ENCODE measurements around the gene ADAMTS5.

Gene ADAMTS5

GRCh38 chr21:26967062-26967913 is at the start of gene ADAMTS5:
ADAMTS5 (minus strand) TSS chr21:26967088; CDS start chr21:26966391, 697 bp downstream.
- no peak for DNase-seq

GRCh38 chr21:27001526-27001925 is 34.6 kb upstream of the ADAMTS5 start:
- DNase-seq = no peak

- no peak for DNase-seq
Measured at GRCh38 chr21:26983576-26983975, 16.7 kb upstream of the ADAMTS5 start.

GRCh38 chr21:26982767-26983166 is 15.9 kb upstream of the ADAMTS5 start:
- no peak for DNase-seq

GRCh38 chr21:26977746-26978145 is 10.9 kb upstream of the ADAMTS5 start:
- no peak for DNase-seq

- no peak for DNase-seq
Measured at GRCh38 chr21:26973226-26973625, 6.3 kb upstream of the ADAMTS5 start.

- no peak for DNase-seq
Measured at GRCh38 chr21:26972192-26972591, 5.3 kb upstream of the ADAMTS5 start.

- DNase-seq = no peak
Measured at GRCh38 chr21:26969971-26970725, 3.3 kb upstream of the ADAMTS5 start.

GRCh38 chr21:26966649-26967061 is 233 bp downstream of the ADAMTS5 start:
- DNase-seq = no peak

GRCh38 chr21:26965907-26966581 is 844 bp downstream of the ADAMTS5 start:
- no peak for DNase-seq

- DNase-seq = no peak
Measured at GRCh38 chr21:26965040-26965906, 1.6 kb downstream of the ADAMTS5 start.

- no peak for DNase-seq
Measured at GRCh38 chr21:26964170-26964778, 2.6 kb downstream of the ADAMTS5 start.

- DNase-seq = no peak
Measured at GRCh38 chr21:26962621-26963181, 4.2 kb downstream of the ADAMTS5 start.

- DNase-seq = no peak
Measured at GRCh38 chr21:26961698-26962097, 5.2 kb downstream of the ADAMTS5 start.

GRCh38 chr21:26958788-26959187 is 8.1 kb downstream of the ADAMTS5 start:
- DNase-seq = no peak

- DNase-seq = no peak
Measured at GRCh38 chr21:26956813-26957212, 10.1 kb downstream of the ADAMTS5 start.

GRCh38 chr21:26956216-26956615 is 10.7 kb downstream of the ADAMTS5 start:
- DNase-seq = no peak

- DNase-seq = no peak
Measured at GRCh38 chr21:26954662-26955121, 12.2 kb downstream of the ADAMTS5 start.

GRCh38 chr21:26952374-26953066 is 14.4 kb downstream of the ADAMTS5 start:
- no peak for DNase-seq

GRCh38 chr21:26949830-26950229 is 17.1 kb downstream of the ADAMTS5 start:
- DNase-seq = no peak

GRCh38 chr21:26948194-26948593 is 18.7 kb downstream of the ADAMTS5 start:
- no peak for DNase-seq
